Kidney (tissue), 14 donors: ENCODE results near the gene FAM193A. TPM values are rescaled to one million over a fixed set of nuclear protein-coding genes. Genes with fewer than 3 reads are reported as not detected.

Source experiments
- DNase-seq, 5 donors: peaks; one replicate each; pipeline ENCODE4 v3.0.0-alpha.2; 2013 to 2020
- FAIRE-seq: peaks from 2 replicates; lab custom pipeline; 2012; peaks lifted over from hg19 to GRCh38; lab: Jason Lieb, UNC
- H3K27ac ChIP-seq, 2 donors: one replicate each; pipeline ENCODE4 v1.7.0; 2013; ENCODE audit warnings: low read depth in 2 of 2, low read length in 2 of 2, inconsistent platforms in 1 of 2
- H3K27me3 ChIP-seq: one replicate; pipeline ENCODE4 v1.7.1; 2013; ENCODE audit warnings: low read length, inconsistent platforms; ENCODE audit not compliant: control insufficient read depth, insufficient read depth
- H3K36me3 ChIP-seq, 3 donors: one replicate each; pipeline versions ENCODE4 v1.7.0 to v1.7.1; 2013; ENCODE audit warnings: low read length in 3 of 3, control low read depth in 1 of 3, inconsistent platforms in 1 of 3; ENCODE audit not compliant: insufficient read depth in 3 of 3, control insufficient read depth in 2 of 3
- H3K4me1 ChIP-seq, 3 donors: one replicate each; pipeline versions ENCODE4 v1.7.0 to v1.7.1; 2013; ENCODE audit warnings: low read length in 3 of 3, inconsistent platforms in 1 of 3, low read depth in 1 of 3; ENCODE audit not compliant: control insufficient read depth in 2 of 3, insufficient read depth in 2 of 3
- H3K4me3 ChIP-seq, 3 donors: one replicate each; pipeline versions ENCODE4 v1.7.0 to v1.8.1; 2013; ENCODE audit warnings: low read length in 3 of 3, control low read depth in 1 of 3, inconsistent platforms in 1 of 3
- H3K9ac ChIP-seq, 3 donors: one replicate each; pipeline versions ENCODE4 v1.7.0 to v1.7.1; 2013; ENCODE audit warnings: low read length in 3 of 3, control low read depth in 1 of 3, inconsistent platforms in 1 of 3
- H3K9me3 ChIP-seq, 3 donors: one replicate each; pipeline versions ENCODE4 v1.7.0 to v1.7.1; 2013; ENCODE audit warnings: low read length in 3 of 3, control low read depth in 1 of 3, inconsistent platforms in 1 of 3; ENCODE audit not compliant: control insufficient read depth in 2 of 3, insufficient read depth in 1 of 3
- intact Hi-C: fragments of 100-400 bp; cut with DNase I; formaldehyde crosslinking; loops from one replicate; pipeline ENCODE4 v1.11.1; 2022
- polyA plus RNA-seq: library from polyadenylated mRNA; stranded (reverse); fragments of 350-450 nt; fragmentation: Illumina TruSeq; extraction: RNeasy Lipid Tissue Mini Kit (QIAGEN cat#74804); gene quantifications from one replicate; pipeline ENCODE4 v1.2.3, GENCODE V29; 2014; ENCODE audit warnings: low read depth, low replicate concordance; ENCODE audit not compliant: insufficient read depth
- total RNA-seq: library from RNA; stranded (reverse); fragmentation: NEBNext Ultra II Directional; extraction: Animal tissue kit (Norgen Biotek cat#: 25700); gene quantifications from one replicate; pipeline ENCODE4 v1.2.1, GENCODE V29; 2021
- TF ChIP-seq, protein P1 (sequence below): IDR thresholded peaks from 3 replicates; pipeline ENCODE4 v1.5.1; 2012; ENCODE audit warnings: mild to moderate bottlenecking, moderate library complexity, borderline replicate concordance; ENCODE audit not compliant: insufficient read depth; ENCODE audit errors: extremely low read depth
- donor health status: control.
- donor health status: control.
- donor health status: control.
- donor health status: control.
- donor health status: control.
- donor health status: DM: yes; HTN: yes; CAD: no.
- donor health status: Normal renal cell carcinoma (clear cell type).

FAM193A gene
- total and polyA plus RNA-seq, 2 donors from 2014 or later, result 6.3 to 29.3 TPM

GRCh38 chr4:2781911-2782310, 245.5 kb downstream of the FAM193A start:
- no peak overlapping the region for H3K9ac ChIP-seq
- H3K4me1 ChIP-seq, result no peaks in the 10 kb centered on the region
- intact Hi-C loops, result no loop called here
- DNase-seq (no peak), FAIRE-seq (no peak)
- H3K36me3 ChIP-seq, result no peaks in the 10 kb centered on the region
- TF ChIP-seq, protein P1, sequence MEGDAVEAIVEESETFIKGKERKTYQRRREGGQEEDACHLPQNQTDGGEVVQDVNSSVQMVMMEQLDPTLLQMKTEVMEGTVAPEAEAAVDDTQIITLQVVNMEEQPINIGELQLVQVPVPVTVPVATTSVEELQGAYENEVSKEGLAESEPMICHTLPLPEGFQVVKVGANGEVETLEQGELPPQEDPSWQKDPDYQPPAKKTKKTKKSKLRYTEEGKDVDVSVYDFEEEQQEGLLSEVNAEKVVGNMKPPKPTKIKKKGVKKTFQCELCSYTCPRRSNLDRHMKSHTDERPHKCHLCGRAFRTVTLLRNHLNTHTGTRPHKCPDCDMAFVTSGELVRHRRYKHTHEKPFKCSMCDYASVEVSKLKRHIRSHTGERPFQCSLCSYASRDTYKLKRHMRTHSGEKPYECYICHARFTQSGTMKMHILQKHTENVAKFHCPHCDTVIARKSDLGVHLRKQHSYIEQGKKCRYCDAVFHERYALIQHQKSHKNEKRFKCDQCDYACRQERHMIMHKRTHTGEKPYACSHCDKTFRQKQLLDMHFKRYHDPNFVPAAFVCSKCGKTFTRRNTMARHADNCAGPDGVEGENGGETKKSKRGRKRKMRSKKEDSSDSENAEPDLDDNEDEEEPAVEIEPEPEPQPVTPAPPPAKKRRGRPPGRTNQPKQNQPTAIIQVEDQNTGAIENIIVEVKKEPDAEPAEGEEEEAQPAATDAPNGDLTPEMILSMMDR, result no peak
- no peaks in the 10 kb centered on the region for H3K9me3 ChIP-seq
- no peak overlapping the region for H3K4me3 ChIP-seq
- H3K27me3 ChIP-seq, result no peaks in the 10 kb centered on the region
- H3K27ac ChIP-seq, result no peak overlapping the region

Other genes starting within 250 kb of the FAM193A start
- gene ZFYVE28, start 118.0 kb upstream of the FAM193A start, total RNA-seq, result 18.9 TPM
- 8.0 TPM for gene ZFYVE28, start 118.0 kb upstream of the FAM193A start, polyA plus RNA-seq
- gene CFAP99, start 117.7 kb upstream of the FAM193A start, total RNA-seq, result 1.7 TPM
- 1.5 TPM for gene CFAP99, start 117.7 kb upstream of the FAM193A start, polyA plus RNA-seq
- gene RNF4, start 67.5 kb upstream of the FAM193A start, total RNA-seq, result 61.5 TPM
- gene RNF4, start 67.5 kb upstream of the FAM193A start, polyA plus RNA-seq, result 24.2 TPM
- 44.4 TPM for gene TNIP2, start 219.7 kb downstream of the FAM193A start, total RNA-seq
- 43.1 TPM for gene TNIP2, start 219.7 kb downstream of the FAM193A start, polyA plus RNA-seq